Nucleus accumbens (tissue), 56 donors: ENCODE results near the gene CNTFR.

Experiments
- DNase-seq, 56 donors: peaks; one replicate each; lab custom pipeline; 2025; lab: John Stamatoyannopoulos, UW

The CNTFR gene

GRCh38 chr9:34591248-34591916, 1.9 kb upstream of the CNTFR start:
- peak in 53 of 56 donors; percentile 29 to 91 (median 73) for DNase-seq

DNA sequence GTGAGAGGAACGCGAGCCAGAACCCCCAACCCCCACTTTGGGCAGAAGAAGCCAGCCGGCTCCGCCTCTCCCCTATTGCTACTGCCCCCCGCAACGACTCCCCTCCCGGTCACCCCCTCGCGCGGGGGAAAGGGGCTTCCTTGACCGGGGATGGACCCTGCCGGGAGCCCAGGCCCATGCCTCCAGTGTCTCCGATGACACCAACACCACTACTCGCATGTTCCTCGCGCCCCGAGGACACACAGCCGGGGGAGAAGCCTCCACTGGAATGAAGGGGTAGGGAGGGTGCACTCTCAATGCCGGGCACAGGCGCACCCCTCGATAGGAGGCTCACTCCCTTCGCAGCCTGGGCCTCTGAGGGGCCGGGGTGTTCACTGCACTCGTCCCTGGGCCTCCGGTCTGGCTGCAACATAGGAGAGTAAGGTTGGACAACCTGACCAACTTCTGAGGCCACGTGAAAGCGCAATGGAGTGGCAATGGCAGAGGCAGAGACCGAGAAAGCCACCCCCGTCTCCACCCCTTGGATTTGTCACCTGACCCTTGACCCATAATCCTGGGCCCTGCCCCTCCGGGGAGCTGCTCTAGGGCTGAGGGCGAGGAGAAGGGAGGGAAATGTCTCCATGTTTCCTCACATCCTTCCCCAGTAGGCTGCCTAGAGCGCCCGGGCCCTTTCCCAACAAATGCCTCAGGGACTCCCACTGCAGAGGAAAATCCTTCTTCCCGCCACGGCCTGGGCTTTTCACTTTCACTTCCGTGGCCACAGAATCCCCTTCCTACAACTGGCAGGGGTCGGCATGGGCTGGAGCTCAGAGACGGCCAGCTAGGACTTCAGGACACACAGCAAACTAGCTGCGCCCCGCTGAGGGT, 1.1 kb upstream of the CNTFR start:
- peak in 10 of 56 donors; percentile 7 to 62 (median 50) for DNase-seq

- peak in 14 of 56 donors; percentile 16 to 62 (median 34) for DNase-seq
These were observed 571 bp downstream of the CNTFR start for GRCh38 chr9:34588671-34589635.

DNA sequence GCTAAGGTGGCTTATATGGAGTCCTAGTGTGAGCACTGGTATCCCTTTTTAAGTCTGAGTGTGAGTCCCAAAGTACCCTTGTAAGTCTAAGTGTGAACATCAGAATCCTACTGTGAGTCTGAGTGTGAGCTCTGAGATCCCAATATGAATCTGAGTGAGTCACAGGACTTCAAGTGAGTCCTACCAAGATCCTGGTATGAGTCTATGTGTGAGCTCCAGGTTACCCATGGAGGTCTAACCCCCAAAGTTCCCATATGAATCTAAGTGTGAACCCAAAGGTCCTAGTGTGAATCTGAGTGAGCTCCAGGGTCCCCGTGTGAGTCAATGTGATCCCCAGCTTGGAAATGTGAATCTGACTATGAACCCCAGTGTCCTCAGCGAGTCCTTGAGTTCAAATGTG, 2.3 kb downstream of the CNTFR start:
- no peak for DNase-seq

DNA sequence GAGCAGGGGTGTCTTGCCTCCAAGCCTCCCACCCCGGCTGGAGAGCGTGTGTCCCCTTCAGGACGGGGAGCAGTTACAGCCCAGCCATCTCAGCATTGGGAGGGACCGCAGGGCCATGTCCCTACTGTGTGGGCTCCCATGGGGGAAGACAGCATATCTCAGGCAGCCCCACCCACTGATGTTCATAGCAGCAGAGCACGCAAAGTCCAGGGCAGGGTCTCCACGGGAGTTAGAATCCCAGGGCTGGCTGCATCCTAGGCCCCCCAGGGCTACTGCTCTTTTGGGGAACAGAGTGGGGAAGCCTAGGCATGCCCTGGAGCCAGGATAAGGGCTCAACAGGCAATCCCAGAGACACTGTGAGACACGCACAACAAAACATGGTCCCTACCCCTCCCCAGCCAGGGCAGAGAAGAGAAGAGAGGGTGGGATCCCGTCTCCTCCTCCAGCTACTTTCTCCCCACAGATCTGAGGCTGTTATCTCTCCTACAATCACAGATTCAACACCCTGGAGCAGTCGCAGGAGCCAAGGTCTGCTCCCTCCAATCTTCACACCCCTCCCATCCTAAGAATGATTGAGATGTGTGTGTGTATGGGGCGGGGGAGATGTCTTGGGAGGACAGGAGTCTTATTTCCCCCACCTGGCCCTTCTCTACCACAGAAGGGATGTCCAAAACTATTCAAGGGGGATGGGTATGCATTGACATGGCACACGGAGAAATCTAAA, 3.4 kb downstream of the CNTFR start:
- no peak for DNase-seq

GRCh38 chr9:34584970-34585369, 4.6 kb downstream of the CNTFR start:
- DNase-seq, result no peak

DNA sequence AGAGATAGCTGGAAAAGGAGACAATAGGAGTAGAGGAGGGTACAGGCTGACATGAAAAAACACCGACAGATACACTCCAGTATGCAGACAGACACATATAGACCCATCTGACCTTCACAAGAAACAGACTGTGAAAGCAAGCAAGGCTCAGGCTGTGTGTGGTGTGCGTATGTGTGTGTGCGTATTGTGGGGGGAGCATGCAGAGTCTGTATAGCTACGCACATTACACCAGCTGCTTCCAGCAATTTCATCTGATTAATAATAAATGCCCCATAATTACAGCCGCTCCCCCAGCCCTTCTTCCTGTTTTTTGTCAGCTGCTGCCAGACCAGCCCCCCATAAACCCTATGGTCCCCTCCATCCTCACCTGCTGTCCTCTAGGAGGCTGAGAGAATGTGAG, 6.7 kb downstream of the CNTFR start:
- DNase-seq, result no peak

GRCh38 chr9:34581318-34581717, 8.2 kb downstream of the CNTFR start:
- no peak for DNase-seq

- peak in 16 of 56 donors; percentile 12 to 52 (median 26) for DNase-seq
These were observed 9.2 kb downstream of the CNTFR start for GRCh38 chr9:34580358-34580757.

DNA sequence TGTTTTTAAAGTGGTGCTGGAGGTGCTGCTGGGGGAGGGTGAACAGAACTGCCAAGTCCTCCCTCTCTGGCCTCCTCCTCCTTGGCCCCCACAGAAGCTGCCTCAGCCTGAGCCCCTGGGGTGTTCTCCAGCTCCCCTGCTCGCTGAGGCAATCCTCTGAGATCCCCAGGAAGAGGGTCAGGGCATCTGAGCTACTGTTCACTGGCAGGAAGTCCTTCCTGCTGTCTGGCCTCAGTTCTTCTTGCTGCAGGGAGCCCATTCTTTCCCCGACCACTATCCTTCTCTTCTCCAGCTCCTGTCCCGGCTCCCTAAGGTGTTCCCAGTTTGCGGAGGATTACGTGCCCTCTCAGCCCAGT, 9.7 kb downstream of the CNTFR start:
- DNase-seq, result no peak

DNA sequence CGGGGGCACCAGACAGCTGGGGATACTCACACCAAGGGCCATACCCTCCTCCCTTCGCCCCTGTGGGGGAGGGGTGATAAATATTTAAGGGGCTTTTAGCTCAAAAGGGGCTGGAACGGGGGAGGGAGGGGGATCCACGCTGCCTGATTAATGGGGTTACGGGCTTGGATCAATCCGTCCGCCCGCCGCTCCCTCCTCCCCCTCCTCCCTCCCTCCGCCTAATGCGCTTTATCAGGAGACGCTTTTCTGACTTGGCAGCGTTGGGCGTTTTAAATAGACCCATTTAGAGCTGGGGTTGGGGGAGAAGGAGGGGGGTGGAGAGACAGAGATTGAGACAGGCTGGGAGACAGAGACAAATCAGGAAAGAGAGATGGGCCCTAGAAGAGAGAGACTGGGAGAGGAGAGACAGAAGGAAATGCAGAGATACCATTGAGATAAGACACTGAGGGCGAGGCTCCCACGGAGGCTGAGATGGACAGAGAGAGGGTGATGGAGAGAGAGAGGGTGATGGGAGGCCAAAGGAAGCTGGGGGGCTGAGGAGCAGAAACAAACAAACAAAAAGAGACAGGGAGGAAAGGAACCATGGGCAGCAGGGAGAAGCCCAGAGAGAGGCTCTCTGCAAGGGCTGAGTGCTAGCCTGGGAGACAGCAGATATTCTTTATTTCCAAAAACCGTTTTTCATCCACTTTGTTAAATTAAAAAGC, 10.3 kb downstream of the CNTFR start:
- peak in 6 of 56 donors; percentile 6 to 46 (median 25) for DNase-seq

DNA sequence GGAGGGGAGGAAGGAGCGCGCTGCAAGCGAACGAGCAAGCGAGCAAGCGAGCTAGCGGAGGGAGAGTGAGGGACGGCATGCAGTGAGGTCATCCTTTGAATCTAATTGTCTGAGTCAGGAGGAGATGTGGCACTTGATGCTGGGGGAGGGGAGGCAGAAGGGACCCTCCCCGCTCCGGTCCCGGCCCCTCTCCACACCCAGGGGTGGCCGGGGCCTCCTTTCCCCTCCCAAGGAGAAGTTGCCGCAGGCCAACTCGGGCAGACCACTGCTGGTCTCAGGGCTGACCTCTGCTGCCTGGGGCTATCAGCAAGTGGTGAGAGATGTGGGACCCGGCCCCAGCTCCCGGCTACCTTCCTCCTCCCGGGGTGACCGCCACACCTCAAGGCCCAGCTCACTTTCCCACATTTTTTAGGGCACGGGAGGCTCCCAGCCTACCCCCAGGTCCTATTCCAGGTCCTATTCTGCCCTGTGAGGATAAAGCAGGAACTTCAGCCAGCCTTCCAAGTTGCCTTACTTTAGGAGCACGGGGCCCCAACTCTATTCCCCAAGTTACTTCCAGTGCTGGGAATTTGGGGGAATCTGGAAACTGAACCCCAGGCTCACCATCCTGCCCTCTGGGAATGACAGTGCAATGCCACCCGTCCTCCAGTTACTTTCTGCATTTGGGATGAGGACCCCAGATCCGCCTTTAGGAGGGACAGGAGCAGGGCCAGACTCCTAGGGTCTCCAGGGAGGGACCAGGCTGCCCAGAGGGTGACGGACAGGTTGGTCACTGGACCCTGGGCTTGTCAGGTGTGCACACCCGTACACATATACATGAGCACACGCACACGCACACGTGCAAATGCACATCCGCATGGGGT, 11.1 kb downstream of the CNTFR start:
- DNase-seq, result peak in 5 of 56 donors; percentile 11 to 30 (median 23)

DNA sequence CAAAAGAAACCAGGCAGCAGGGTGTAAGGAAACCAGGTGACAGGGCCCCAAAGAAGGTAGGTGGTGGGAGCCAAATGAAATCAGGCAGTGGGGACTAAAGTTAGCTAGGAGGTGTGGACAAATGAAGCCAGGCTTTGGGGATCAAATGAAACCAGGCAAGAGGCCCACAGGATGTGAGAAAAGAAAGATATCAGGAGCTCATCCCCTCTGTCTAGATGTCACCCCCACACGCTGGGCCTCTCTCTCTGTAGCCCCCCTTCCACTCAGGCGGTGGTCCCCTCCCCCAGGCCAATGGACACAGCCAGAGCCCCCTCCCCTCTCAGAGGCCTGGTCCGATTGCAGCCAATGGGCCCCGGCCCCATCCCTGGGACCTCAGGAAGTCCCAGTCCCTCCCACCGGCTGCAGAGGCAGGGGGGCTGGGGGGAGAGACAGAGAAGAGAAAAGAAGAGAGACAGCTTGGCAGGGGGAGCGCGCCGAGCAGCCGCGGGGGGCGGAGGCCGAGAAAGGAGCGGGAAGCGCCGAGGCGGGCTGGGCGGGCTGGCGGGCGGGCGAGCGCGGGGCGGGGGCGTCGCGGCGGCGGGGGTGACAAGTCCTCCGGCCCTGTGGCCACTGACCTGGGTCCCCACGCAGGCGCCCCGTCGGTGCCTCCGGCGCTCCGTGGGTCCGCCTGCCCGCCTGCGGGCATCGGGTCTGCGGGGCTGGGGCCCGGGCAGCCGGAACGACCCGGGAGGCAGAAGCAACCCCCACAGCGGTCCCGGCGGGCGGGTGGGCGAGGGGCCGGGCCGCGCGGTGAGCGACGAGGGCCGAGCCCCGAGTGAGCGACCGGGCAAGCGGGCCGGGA, 11.9 kb downstream of the CNTFR start:
- DNase-seq, result peak in 8 of 56 donors; percentile 3 to 62 (median 28)

GRCh38 chr9:34576597-34577399, 12.7 kb downstream of the CNTFR start:
- DNase-seq, result no peak

DNA sequence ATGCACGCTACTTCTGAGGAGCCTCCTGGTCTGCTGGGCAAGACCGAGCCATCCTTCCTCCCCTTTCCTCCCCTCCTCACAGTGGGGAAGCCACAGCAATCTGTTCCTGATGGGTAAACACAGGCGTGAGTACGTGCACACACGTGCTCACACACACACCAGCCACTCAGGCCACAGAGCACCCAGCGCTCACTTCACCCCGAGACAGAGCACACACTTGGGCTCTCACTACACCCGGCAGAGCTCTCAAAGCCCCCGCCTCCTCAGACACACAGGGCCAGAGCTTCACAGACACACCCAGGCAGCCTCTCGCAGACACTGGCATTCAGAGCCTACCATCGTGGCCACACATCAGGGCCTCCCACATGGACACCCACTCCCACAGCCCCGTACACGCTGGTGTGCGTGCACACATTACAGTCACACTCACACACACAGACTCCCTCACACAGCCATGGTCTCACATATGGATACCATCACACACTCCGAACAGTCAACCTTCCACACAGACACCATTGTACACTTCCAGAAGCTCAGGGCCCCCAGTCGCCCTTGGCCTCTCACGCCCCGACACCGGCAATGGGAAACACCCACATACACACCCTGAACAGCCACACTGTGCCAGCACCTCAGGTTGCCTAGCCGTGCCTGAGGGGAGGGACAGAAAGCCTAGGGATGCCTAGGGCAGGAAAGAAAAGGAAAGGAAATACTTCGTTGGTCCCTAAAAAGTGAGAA, 13.5 kb downstream of the CNTFR start:
- DNase-seq, result no peak

DNA sequence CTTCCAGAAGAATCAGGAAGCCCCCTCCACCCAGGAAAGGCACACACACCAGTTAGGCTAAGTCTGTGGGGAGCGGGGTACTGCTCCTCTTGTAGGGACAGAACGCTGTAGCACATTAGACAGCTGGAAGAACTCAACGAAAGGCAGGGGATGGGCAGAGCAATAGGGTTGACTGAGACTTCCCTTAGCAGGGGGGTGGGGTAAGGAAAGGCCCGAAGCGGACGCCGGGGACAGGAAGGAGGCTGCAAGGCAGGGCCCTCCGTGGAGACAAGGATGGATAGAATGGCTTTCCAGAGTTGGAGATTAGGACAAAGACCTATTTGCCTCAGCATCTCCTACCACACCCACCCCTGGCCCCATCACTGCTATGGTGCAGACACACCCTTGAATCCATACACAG, 14.3 kb downstream of the CNTFR start:
- no peak for DNase-seq
